GM19193 (cell line): Measurements from ENCODE around the gene NEK4.

ENCODE experiments used
- POLR2A ChIP-seq: IDR thresholded peaks from 4 replicates; pipeline ENCODE4 v1.6.1; 2011; ENCODE audit not compliant: insufficient read depth, insufficient read length; ENCODE audit errors: extremely low read depth

Gene NEK4

GRCh38 chr3:52685709-52686691, 84.7 kb downstream of the NEK4 start, which contains the start of the genes GNL3 and PBRM1:
TSS of gene GNL3 (plus strand) at chr3:52686032. CDS start at chr3:52686093, 61 bp downstream.
TSS of gene PBRM1 (minus strand) at chr3:52685913.
- peak; percentile 95 for TF ChIP-seq POLR2A

GRCh38 chr3:52685285-52685708, 85.4 kb downstream of the NEK4 start:
- no peak for TF ChIP-seq POLR2A

DNA sequence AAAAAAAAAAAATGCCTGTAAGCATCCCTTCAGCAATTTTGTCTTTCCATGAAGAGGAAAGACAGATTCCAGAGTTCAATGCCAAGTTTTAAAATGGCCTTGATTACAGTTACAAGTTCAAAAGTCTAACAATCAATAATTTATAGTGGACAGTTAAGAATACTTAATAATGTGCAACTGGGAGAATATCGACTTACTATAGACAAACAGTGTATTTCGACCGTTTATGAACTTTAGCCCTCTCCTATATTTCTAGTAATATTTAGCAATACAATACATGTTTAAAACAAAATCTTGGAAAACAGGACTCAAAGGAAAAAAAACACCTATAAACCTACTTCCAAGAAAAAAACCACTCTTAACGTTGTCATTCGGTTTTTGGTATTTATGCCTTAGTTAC, 86.6 kb downstream of the NEK4 start:
- TF ChIP-seq POLR2A = no peak

GRCh38 chr3:52683611-52684010, 87.1 kb downstream of the NEK4 start:
- no peak for TF ChIP-seq POLR2A

DNA sequence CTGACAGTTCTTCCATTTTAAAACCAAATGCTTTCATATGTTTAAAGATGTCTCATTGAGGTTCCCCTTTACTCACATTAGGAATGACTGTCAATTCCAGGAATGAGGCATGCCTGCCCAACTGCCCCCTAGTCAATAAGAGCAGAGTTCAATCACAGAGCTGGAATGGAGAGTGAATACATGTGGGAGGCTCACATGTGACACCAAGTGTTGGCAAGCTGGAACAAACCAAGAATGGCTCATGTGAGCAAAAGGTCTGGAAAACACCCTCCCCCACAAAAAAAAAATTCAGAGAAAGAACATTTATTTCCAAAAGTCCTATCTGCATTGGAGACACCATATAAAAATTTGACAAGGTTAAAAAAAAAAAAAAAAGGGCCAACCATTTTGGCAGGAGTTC, 88.7 kb downstream of the NEK4 start:
- TF ChIP-seq POLR2A = no peak

- TF ChIP-seq POLR2A = no peak
Observed at GRCh38 chr3:52681596-52681995, 89.1 kb downstream of the NEK4 start.

- no peak for TF ChIP-seq POLR2A
Observed at GRCh38 chr3:52679811-52680210, 90.9 kb downstream of the NEK4 start.

DNA sequence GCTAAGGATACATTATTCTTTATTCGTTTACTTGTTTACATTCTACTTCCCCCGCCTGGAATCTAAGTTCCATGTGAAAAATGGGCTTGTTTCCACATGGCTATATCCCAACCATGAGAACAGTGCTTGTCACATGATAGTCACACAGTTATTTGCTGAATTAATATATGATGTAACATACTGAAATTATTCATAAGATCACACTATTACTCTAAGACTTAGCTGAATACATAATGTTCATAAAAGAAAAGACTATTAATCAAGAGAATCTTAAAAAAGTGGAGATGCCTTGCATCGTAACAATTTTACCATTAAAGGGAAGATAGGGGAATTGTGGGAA, 91.6 kb downstream of the NEK4 start:
- no peak for TF ChIP-seq POLR2A

DNA sequence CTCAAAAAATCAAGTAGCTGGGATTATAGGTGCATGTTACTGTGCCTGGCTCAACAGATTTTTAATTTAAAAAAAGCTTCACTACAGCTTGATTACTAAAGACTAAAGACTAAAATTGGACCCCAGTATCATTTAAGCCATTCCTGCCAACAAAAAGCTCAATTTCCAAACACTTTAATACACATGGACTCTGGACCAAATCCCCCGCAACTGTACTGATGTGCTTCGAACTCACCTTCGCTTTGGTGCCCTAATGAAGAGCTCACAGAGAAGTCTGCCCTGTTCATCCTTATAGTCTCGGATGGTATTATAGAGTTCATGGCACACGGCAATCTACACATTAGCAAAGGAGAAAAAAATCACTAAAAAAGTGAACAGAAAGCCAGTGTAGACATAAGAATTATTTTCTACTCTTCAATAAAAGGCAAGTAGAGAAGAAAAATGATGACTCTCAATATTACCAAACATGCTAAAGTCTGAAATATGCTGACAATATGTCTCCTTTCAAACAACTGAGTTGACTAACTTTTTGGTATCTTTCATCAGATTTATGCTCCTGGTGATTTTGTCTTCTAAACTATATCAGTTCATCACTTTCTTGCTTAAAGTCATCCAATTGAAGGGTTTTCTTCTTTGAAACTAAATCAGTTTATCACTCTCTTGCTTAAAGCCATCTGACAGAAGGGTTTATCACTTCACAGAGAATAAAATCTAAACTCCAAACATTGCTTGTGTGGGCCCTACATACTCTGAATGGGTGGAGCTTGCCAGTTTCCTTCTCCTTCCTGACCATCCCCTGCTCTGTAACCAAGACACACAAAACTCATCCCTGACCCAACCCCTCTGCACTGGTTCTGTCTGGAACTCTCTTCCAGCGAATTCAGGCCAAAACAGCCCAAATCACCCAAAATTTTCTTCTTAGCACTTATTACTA, 92.2 kb downstream of the NEK4 start:
- no peak for TF ChIP-seq POLR2A

DNA sequence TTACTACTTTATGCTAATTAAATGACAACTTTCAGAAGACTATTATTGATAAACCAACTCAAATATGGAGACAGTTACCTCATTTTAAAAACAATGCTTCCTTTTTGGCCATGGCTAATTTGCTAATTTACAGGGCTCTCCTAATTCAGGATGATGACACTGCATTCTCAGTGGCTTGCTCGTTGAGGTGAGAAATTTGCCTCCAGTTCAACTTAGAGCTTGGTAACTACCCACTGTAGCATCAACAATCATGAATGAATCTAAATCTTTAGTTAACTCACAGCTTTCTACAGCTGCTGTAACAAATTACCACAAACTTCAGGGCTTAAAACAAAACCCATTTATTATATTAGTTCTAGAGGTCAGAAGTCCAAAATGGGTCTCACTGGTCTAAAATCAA, 99.1 kb downstream of the NEK4 start:
- no peak for TF ChIP-seq POLR2A

DNA sequence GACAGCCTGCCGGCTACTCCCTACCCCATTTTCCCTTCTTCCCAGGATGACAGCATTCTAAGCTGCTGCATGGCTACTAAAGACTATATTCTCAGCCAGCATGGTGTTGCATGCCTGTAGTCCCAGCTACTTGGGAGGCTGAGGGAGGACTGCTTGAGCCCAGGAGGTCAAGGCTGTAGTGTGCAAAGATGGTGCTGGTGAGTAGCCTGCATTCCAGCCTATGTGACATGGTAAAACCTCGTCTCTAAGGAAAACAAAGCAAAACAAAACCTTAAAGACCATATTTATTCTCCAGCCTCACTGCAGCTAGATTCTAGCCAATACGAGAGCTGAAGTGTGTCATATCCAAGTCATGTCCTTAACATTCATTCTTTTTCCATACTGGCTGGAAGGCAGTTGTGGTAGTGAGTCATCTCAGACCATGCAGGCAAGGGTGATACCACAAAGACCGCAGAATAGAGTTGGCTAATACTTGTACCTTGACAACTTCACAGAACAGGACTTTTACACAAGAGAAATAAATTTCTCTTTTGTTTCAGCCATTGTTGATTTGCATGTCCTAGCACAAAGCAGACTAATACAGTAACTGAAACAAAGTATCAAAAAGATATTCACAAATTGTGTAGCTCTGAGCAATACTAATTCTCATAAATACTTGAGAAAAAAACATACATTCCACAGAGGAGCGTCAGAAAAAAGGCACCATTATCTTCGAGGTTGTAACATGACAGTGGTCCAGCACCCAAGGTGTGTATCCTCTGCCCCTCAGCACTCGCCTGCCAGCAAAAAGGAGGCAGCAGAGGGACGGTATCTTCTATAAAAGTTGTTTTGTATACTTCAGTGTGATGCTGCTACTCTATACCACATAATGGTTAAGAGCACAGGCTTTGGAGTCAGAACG, 99.9 kb downstream of the NEK4 start:
- no peak for TF ChIP-seq POLR2A

DNA sequence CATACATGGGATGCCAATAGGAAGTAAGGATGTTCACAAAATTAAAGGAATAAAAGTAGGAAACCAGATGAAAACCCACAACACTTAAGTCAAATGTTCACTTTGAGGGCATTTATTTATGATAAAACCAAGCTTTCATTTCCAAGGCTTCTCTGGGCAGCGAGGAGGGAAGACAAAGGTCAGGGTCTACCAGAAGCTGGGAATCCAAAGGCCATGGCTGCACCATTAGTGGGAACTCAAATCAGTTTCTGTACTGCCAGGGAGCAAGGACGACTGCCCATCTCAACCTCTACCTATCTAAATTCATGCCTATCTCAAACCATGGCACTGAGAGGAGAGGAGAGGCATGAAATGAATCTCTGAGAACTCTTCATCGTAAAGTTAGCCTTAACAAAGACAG, 107.6 kb downstream of the NEK4 start:
- no peak for TF ChIP-seq POLR2A

DNA sequence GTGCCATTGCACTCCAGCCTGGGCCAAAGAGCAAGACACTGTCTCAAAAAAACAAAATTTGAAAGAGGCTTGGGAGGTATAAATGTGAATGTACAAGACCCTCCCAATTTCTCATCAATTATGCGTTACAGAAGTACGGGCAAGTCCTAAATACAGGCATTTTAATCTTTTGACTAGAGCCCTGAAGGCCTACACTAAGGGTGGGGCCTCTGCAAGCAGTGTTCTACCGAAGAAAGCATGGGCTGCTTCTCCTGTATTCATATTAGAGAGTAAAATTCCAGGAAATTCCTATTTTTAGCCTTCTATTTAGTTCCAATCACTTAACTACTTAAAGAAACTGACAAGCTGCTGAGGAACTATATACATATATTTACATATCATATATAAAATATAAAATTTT, 110.7 kb downstream of the NEK4 start:
- TF ChIP-seq POLR2A = no peak
